NCI-H146 treated with DMSO at 0.1 percent for 48 hours (cell line): ENCODE data around the gene BSPRY.
"Not testable (repeated sequence)": the region's sequence is repeated elsewhere in the genome, so short reads cannot be mapped to it uniquely, and the experiment has no call there.

Source experiments
- DNase-seq: peaks from one replicate; lab custom pipeline; 2025; ENCODE audit not compliant: unreplicated experiment; lab: John Stamatoyannopoulos, UW

BSPRY gene

DNA sequence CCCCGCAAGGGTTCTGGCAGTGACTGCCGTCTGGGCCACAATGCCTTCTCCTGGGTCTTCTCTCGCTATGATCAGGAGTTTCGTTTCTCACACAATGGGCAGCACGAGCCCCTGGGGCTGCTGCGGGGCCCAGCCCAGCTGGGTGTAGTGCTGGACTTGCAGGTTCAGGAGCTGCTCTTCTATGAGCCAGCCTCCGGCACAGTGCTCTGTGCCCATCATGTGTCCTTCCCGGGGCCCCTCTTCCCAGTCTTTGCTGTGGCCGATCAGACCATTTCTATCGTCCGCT, 20.5 kb downstream of the BSPRY start:
- no peak for DNase-seq

- DNase-seq, result no peak
Measured at GRCh38 chr9:113370806-113371325, 21.5 kb downstream of the BSPRY start.

DNA sequence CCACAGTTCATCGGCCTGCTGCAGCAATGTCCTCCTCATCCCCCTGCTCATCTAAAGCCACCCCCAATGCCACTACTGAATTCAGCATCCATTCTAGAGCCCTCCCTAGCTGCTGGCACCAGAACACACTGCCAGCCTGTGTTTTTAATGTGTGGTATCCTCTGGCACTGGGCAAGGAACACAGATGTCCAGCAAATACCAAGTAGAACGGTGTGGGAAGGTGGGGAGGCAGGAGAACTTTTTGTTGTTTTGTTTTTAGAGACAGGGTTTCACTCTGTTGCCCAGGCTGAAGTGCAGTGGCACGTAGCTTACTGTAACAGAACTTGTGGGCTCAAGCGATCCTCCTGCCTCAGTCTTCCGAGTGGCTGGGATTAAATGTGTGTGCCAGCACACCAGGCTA, 22.7 kb downstream of the BSPRY start:
- no peak for DNase-seq

- DNase-seq, result no peak
Measured at GRCh38 chr9:113373256-113373655, 23.9 kb downstream of the BSPRY start.

- no peak for DNase-seq
Measured at GRCh38 chr9:113373676-113374392, 24.5 kb downstream of the BSPRY start.

- DNase-seq, result no peak
Measured at GRCh38 chr9:113375057-113376023, 26.0 kb downstream of the BSPRY start.

DNA sequence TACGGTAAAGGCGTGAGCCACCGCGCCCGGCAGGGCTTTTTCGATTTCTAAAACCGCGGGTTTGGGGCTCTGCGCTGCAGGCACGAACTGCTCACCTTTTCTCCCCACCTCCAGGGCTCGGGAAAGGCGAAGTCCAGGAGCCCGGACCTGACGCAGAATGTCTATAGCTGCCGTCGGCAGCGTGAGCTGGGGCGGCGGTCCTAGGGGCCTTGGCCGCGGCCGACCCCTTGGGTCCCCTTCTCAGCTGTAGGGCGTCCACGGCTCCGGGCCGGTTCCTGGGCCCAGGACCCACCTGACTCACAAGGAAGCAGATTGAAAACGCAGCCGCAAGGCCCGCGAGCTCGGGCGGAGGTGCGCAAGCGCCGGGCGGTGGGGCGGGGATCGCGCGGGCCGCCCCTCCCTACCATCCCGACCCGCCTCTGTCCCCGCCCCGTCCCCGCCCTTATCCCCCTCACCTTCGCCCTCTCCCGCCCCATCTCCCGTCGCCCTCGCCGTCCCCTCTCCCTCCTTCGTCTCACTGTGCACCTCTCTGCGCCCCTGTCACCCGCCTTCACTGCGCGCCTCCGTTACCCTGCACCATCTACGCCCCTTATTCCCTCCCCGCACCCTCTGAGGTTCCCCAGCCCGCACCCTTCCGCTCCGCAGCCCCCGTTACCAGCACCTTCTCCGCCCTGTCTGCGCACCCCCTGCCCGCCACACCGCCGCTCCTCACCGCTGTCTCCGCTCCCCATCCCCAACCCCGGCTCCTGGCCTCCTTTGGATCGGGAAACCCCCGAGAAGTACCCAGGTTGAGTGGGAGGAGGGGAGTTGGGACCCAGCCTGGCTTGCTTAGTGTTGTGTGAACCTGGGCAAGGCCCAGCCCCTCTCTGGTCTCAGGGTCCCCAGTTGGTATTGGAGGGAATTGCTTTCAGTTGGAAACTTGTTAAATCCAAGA, 27.6 kb downstream of the BSPRY start, which contains the start of gene HDHD3:
TSS of gene HDHD3 (minus strand) at position 353 of the 934 bp plus-strand sequence. CDS start 2,632 bp downstream, outside the sequence.
- DNase-seq, result peak; percentile 25

GRCh38 chr9:113379094-113379828, 29.9 kb downstream of the BSPRY start:
- DNase-seq, result not testable (repeated sequence)

DNA sequence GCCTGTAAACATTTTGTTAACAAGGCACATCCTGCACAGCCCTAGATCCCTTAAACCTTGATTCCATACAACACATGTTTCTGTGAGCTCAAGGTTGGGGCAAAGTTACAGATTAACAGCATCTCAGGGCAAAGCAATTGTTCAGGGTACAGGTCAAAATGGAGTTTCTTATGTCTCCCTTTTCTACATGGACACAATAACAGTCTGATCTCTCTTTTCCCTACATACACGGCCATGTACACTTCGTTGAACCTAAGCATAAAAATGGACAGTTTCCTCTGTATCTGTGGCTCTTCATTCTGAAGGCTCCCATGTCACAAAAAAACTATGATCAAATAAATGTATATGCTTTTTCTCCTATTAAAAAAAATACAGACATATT, 30.5 kb downstream of the BSPRY start:
- not testable (repeated sequence) for DNase-seq

GRCh38 chr9:113380869-113381378, 31.6 kb downstream of the BSPRY start:
- DNase-seq, result no peak

- not testable (repeated sequence) for DNase-seq
Measured at GRCh38 chr9:113381441-113381840, 32.1 kb downstream of the BSPRY start.

DNA sequence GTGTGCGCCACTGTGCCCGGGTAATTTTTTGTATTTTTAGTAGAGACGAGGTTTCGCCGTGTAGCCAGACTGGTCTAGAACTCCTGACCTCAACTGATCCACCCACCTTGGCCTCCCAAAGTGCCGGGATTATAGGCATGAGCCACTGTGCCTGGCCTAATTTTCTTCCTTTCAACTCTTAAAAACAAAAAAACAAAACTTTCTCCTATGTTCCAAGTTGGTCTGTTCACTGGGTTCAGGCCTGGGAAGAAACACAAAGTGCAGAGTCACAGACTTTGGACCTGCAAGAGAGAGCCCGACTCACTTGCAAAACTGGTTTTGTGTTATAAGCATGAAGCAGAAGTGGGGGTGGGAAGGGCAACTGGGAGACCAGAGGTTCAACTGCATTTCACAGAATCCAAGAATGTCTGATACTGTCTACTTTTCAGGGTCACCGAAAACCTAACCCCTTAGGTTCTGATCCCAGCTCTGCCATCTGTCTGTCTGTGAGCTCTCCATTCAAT, 32.6 kb downstream of the BSPRY start:
- no peak for DNase-seq

DNA sequence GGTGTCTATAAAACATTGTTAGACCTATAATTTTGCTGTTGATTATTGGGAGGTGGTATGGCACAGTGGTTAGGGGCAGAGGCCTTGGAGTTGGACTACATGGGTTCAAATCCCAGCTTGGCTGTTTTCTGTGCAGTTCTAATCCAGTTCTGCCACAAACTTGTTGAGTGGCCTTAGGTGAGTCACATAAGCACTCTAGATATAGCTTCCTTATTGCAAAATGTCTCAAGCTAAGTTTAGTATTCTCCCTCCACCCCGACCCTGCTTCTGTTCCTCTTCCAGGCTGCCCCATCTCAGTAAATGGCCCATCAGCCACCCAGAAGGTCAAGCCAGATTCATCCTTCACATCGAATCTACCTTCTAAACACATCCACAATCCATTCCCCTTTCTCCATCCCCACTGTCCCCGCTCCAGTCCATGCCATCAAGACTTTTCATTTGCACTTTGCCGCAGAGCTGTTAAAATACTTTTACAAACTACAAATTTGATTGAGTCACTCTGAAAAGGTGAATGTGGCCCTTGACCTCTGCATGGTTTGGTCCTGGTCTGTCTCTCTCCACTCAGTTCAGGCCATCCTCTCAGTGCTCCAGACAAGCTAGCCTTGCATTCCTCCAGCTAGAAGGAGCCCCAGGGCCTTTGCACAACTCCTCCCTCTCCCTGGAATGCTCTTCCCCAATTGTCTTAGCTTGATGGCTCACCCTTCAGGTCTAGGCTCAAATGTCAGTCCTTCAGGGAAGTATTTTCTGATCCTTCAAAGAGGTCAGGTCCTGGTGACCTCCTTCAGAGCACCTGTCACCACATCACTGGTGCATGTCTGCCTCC, 37.4 kb downstream of the BSPRY start:
- DNase-seq, result no peak

GRCh38 chr9:113387560-113388230, 38.4 kb downstream of the BSPRY start:
- DNase-seq, result no peak

GRCh38 chr9:113388833-113389232, 39.5 kb downstream of the BSPRY start:
- DNase-seq, result no peak

GRCh38 chr9:113389451-113389850, 40.1 kb downstream of the BSPRY start:
- DNase-seq, result no peak

GRCh38 chr9:113390192-113390960, 41.0 kb downstream of the BSPRY start:
- DNase-seq, result no peak

DNA sequence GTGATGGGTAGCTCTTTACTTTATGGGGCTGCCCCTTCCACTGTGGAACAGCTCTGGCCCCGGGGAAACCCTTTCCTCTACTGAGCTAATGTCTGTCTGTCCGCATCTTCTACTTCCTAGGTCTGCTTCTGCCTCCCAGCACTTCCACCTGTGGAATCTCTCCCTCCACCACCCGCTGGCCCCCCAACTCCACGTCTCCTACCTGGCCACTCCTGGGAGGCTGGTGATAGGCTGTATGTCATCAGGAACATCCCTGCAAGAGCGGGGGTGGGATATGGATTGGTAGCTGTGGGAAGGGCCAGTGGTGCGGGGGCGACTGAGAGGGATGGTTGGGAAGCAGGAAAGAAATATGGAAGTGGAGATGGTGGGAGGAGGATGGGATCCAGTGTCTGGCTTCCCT, 42.6 kb downstream of the BSPRY start:
- no peak for DNase-seq
